ENCODE measurements around the gene GOLGA6L10.
"Not testable (repeated sequence)": the region's sequence is repeated elsewhere in the genome, so short reads cannot be mapped to it uniquely, and the experiment has no call there.

Gene GOLGA6L10

GRCh38 chr15:82349375-82349774, at the start of gene GOLGA6L10:
TSS of gene GOLGA6L10 (minus strand) at chr15:82349475. CDS start at chr15:82349375, 100 bp downstream.
- in situ Hi-C loops (cut with HindIII; ENCODE audit: low sequenced_read_pairs) = not testable (repeated sequence)

- in situ Hi-C loops (cut with HindIII; ENCODE audit: low sequenced_read_pairs) = no loop called here
These were observed 49.5 kb upstream of the GOLGA6L10 start for GRCh38 chr15:82398785-82399184.

GRCh38 chr15:82397817-82398216, 48.5 kb upstream of the GOLGA6L10 start:
- in situ Hi-C loops (cut with HindIII; ENCODE audit: low sequenced_read_pairs) = no loop called here

- in situ Hi-C loops (cut with HindIII; ENCODE audit: low sequenced_read_pairs) = not testable (repeated sequence)
These were observed 46.5 kb upstream of the GOLGA6L10 start for GRCh38 chr15:82395788-82396187.

GRCh38 chr15:82393671-82394070, 44.4 kb upstream of the GOLGA6L10 start:
- in situ Hi-C loops (cut with HindIII; ENCODE audit: low sequenced_read_pairs) = no loop called here

GRCh38 chr15:82392077-82392476, 42.8 kb upstream of the GOLGA6L10 start:
- in situ Hi-C loops (cut with HindIII; ENCODE audit: low sequenced_read_pairs) = not testable (repeated sequence)

- in situ Hi-C loops (cut with HindIII; ENCODE audit: low sequenced_read_pairs) = not testable (repeated sequence)
These were observed 40.9 kb upstream of the GOLGA6L10 start for GRCh38 chr15:82390152-82390551.

GRCh38 chr15:82387209-82387608, 37.9 kb upstream of the GOLGA6L10 start:
- in situ Hi-C loops (cut with HindIII; ENCODE audit: low sequenced_read_pairs) = not testable (repeated sequence)

- in situ Hi-C loops (cut with HindIII; ENCODE audit: low sequenced_read_pairs) = not testable (repeated sequence)
These were observed 32.2 kb upstream of the GOLGA6L10 start for GRCh38 chr15:82381330-82381955.

- in situ Hi-C loops (cut with HindIII; ENCODE audit: low sequenced_read_pairs) = not testable (repeated sequence)
These were observed 30.3 kb upstream of the GOLGA6L10 start for GRCh38 chr15:82379552-82379951.

- in situ Hi-C loops (cut with HindIII; ENCODE audit: low sequenced_read_pairs) = not testable (repeated sequence)
These were observed 24.4 kb upstream of the GOLGA6L10 start for GRCh38 chr15:82373661-82374060.

- in situ Hi-C loops (cut with HindIII; ENCODE audit: low sequenced_read_pairs) = no loop called here
These were observed 22.4 kb upstream of the GOLGA6L10 start for GRCh38 chr15:82371656-82372055.

GRCh38 chr15:82367790-82368189, 18.5 kb upstream of the GOLGA6L10 start:
- in situ Hi-C loops (cut with HindIII; ENCODE audit: low sequenced_read_pairs) = not testable (repeated sequence)

GRCh38 chr15:82365692-82366323, 16.5 kb upstream of the GOLGA6L10 start:
- in situ Hi-C loops (cut with HindIII; ENCODE audit: low sequenced_read_pairs) = not testable (repeated sequence)

- in situ Hi-C loops (cut with HindIII; ENCODE audit: low sequenced_read_pairs) = not testable (repeated sequence)
These were observed 15.3 kb upstream of the GOLGA6L10 start for GRCh38 chr15:82364548-82364947.

GRCh38 chr15:82362790-82363189, 13.5 kb upstream of the GOLGA6L10 start:
- in situ Hi-C loops (cut with HindIII; ENCODE audit: low sequenced_read_pairs) = not testable (repeated sequence)

GRCh38 chr15:82360618-82361017, 11.3 kb upstream of the GOLGA6L10 start:
- in situ Hi-C loops (cut with HindIII; ENCODE audit: low sequenced_read_pairs) = not testable (repeated sequence)

- in situ Hi-C loops (cut with HindIII; ENCODE audit: low sequenced_read_pairs) = not testable (repeated sequence)
These were observed 5.8 kb upstream of the GOLGA6L10 start for GRCh38 chr15:82355055-82355454.

- in situ Hi-C loops (cut with HindIII; ENCODE audit: low sequenced_read_pairs) = not testable (repeated sequence)
These were observed 5.3 kb upstream of the GOLGA6L10 start for GRCh38 chr15:82354546-82354945.

GRCh38 chr15:82347645-82348044, 1.6 kb downstream of the GOLGA6L10 start:
- in situ Hi-C loops (cut with HindIII; ENCODE audit: low sequenced_read_pairs) = not testable (repeated sequence)

GRCh38 chr15:82345176-82345575, 4.1 kb downstream of the GOLGA6L10 start:
- in situ Hi-C loops (cut with HindIII; ENCODE audit: low sequenced_read_pairs) = not testable (repeated sequence)

- in situ Hi-C loops (cut with HindIII; ENCODE audit: low sequenced_read_pairs) = not testable (repeated sequence)
These were observed 4.9 kb downstream of the GOLGA6L10 start for GRCh38 chr15:82344421-82344820.

All from endothelial cell of hepatic sinusoid (primary cell).